Measurements from ENCODE around the gene MACF1.

DNA sequence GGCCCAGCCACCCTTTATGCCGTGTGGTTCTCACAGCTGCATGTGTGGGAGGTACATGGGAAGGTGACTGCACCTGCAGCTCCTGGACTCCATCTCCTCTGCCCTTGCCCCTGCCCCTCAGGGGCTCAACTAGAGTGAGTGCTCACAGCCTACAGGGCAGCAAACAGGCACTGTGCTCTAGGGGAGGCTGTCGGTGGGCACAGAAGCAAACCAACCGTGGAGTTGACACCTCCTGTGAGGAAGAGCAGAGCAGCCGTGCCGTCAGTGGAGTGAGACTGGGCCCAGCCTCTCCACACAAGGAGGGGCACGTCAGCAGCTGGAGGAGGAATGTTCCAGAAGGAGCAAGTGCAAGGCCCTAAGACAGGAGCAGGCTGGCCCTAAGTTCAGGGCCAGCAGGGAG, 319.7 kb downstream of the MACF1 start:
- TF ChIP-seq, protein P1, sequence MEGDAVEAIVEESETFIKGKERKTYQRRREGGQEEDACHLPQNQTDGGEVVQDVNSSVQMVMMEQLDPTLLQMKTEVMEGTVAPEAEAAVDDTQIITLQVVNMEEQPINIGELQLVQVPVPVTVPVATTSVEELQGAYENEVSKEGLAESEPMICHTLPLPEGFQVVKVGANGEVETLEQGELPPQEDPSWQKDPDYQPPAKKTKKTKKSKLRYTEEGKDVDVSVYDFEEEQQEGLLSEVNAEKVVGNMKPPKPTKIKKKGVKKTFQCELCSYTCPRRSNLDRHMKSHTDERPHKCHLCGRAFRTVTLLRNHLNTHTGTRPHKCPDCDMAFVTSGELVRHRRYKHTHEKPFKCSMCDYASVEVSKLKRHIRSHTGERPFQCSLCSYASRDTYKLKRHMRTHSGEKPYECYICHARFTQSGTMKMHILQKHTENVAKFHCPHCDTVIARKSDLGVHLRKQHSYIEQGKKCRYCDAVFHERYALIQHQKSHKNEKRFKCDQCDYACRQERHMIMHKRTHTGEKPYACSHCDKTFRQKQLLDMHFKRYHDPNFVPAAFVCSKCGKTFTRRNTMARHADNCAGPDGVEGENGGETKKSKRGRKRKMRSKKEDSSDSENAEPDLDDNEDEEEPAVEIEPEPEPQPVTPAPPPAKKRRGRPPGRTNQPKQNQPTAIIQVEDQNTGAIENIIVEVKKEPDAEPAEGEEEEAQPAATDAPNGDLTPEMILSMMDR (IDR thresholded peaks at IDR 0.05), result no peak
- no peak for TF ChIP-seq EZH2 (IDR thresholded peaks at IDR 0.05)
- no peak for TF ChIP-seq EZH2phosphoT487 (IDR thresholded peaks at IDR 0.05)

Measured in neural progenitor cell (in vitro differentiated cells).